ENCODE measurements around the gene SMIM38. TPM values are rescaled to one million over a fixed set of nuclear protein-coding genes. Genes with fewer than 3 reads are reported as not detected.

The SMIM38 gene
- total and polyA plus RNA-seq, 9 of the 15 experiments (the other 6 are each of a cell fraction or from before 2014, with no cell fraction given): 0.07 to 1.2 (median 0.21) TPM; not detected in 2

- TF ChIP-seq TOE1 (IDR thresholded peaks at IDR 0.05; ENCODE audit: borderline replicate concordance): no peak
- TF ChIP-seq TOE1 (CRISPR knock-in tag; IDR thresholded peaks at IDR 0.05; ENCODE audit: borderline replicate concordance, low read depth): no peak
- TF ChIP-seq MCM3 (IDR thresholded peaks at IDR 0.05): no peak
- TF ChIP-seq MAFK (IDR thresholded peaks at IDR 0.05; ENCODE audit: low read length): no peak
- no peak for TF ChIP-seq CREM (IDR thresholded peaks at IDR 0.05; ENCODE audit: low read depth)
These were observed 3.6 kb downstream of the SMIM38 start (continued) for GRCh38 chr11:69159150-69159852.

DNA sequence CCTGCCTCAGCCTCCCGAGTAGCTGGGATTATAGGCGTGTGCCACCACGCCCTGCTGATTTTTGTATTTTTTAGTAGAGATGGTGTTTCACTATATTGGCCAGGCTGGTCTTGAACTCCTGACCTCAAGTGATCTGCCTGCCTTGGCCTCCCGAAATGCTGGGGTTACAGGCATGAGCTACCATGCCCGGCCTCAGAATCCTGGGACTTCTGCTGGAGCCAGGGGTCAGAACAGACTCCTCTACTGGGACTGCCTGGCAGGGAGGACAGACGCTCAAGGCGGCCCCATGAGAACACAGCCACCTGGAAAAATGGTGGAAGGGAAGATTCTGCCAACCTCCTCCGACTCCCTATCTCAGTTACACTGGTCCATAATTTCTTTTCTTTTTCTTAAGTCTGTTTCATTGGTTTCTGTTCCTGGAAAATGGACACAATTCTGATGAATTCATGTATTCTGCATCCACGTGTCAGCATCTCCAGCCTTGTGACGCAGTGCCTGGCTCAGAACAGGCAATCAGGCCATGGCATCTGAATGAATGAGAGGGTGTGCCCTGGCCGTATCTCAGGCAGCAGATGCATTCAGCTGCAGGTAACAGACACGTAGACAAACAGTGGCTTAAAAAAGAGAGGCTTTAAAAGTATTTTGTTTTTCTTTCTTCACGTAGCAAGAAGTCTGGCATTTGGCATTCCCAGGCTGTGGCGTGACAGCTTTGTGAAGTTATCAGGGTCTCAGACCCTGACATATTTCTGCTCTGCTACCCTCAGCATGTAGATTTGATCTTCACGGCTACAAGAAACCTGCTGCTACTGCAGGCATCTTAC lies 4.8 kb downstream of the SMIM38 start:
- POLR2A ChIA-PET: interaction anchor here (0.7 to 0.8 kb wide), 2 partner anchors 13 to 1115 kb away, joined by 3 to 4 read pairs; no protein-coding TSS in a partner anchor
- BruUV-seq (replicated peaks): no TSS peak
- 5% methylated on average over 13 of the region's 15 CpGs for WGBS (ENCODE audit: insufficient coverage, low coverage, missing lambda C conversion rate)
- TF ChIP-seq GATAD2B (IDR thresholded peaks at IDR 0.05; ENCODE audit: borderline replicate concordance): no peak
- TF ChIP-seq ZNF134 (CRISPR knock-in tag; conservative IDR thresholded peaks at IDR 0.05): no peak
- TF ChIP-seq ATF1 (CRISPR knock-in tag; IDR thresholded peaks at IDR 0.05): no peak
- peak; percentile 60 for TF ChIP-seq ATF1 (tag; IDR thresholded peaks at IDR 0.05)
- no peak for TF ChIP-seq RBM39 (optimal IDR thresholded peaks at IDR 0.05; ENCODE audit: low read depth, low read length)
- TF ChIP-seq CBFA2T2 (conservative IDR thresholded peaks at IDR 0.05): peak; percentile 54
- TF ChIP-seq, protein P1, sequence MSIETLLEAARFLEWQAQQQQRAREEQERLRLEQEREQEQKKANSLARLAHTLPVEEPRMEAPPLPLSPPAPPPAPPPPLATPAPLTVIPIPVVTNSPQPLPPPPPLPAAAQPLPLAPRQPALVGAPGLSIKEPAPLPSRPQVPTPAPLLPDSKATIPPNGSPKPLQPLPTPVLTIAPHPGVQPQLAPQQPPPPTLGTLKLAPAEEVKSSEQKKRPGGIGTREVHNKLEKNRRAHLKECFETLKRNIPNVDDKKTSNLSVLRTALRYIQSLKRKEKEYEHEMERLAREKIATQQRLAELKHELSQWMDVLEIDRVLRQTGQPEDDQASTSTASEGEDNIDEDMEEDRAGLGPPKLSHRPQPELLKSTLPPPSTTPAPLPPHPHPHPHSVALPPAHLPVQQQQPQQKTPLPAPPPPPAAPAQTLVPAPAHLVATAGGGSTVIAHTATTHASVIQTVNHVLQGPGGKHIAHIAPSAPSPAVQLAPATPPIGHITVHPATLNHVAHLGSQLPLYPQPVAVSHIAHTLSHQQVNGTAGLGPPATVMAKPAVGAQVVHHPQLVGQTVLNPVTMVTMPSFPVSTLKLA (conservative IDR thresholded peaks at IDR 0.05): peak in 1 of 2 experiments; percentile 70; a peak in 2 of 4 replicates
- TF ChIP-seq ZNF3 (CRISPR knock-in tag; IDR thresholded peaks at IDR 0.05): no peak
- peak; percentile 54; the same call in 1 of the 2 replicates for TF ChIP-seq TEAD4 (IDR thresholded peaks at IDR 0.05; ENCODE audit: low read length)
- TF ChIP-seq TEAD4 (CRISPR knock-in tag; IDR thresholded peaks at IDR 0.05; ENCODE audit: borderline replicate concordance): no peak
- peak; percentile 72 for TF ChIP-seq ARID1B (IDR thresholded peaks at IDR 0.05)

More for the DNA sequence above, 4.8 kb downstream of the SMIM38 start:
- Histone ChIP-seq H3K9me1 (ENCODE audit: control insufficient read depth, insufficient read depth, low read length) (no peaks in the 10 kb centered on the region), H3K4me1 (replicated peaks in 1 of 2; ENCODE audit: control insufficient read depth in 2 of 2, insufficient read depth in 2 of 2, low read length in 2 of 2) (peaks cover 24 to 25% of the 10 kb centered on the region in 2 experiments; a peak in 4 of 5 replicates), H4K20me1 (replicated peaks; ENCODE audit: control insufficient read depth, insufficient read depth, low read length) (no peaks in the 10 kb centered on the region), H3K9ac (ENCODE audit: insufficient read depth in 1 of 2, low read depth in 2 of 2, low read length in 2 of 2) (no peak overlapping the region), H2AFZ (ENCODE audit: low read depth, low read length) (no peak overlapping the region), H3K79me2 (ENCODE audit: control insufficient read depth, insufficient read depth, low read length) (no peaks in the 10 kb centered on the region; the same call in 2 of the 3 replicates), H3K36me3 (ENCODE audit: control insufficient read depth, insufficient read depth, low read length) (no peaks in the 10 kb centered on the region), H3K9me3 (replicated peaks; ENCODE audit: control insufficient read depth, insufficient read depth, low read depth, low read length) (no peaks in the 10 kb centered on the region), H3K27me3 (ENCODE audit: control insufficient read depth in 2 of 2, insufficient read depth in 2 of 2, low read length in 2 of 2) (peaks cover 2 to 43% of the 10 kb centered on the region in 2 experiments; a peak in 3 of 5 replicates), H3K27ac (ENCODE audit: extremely low read depth, low read depth, low read length) (no peak overlapping the region), H3K4me2 (ENCODE audit: insufficient read depth, low read length) (peak overlapping the region; percentile 32), H3K4me3 (no peak overlapping the region)
- ATAC-seq (no peak), FAIRE-seq (peak; percentile 23), DNase-seq (ENCODE audit: extremely low read depth in 1 of 4, low spot score in 3 of 4) (peak; percentile 47 to 65 (median 51))
- CTCF ChIA-PET (ENCODE audit: low intra/inter-chr PET ratio): no interaction called here
- in situ Hi-C loops (cut with MboI) (no loop called here), intact Hi-C loops (cut with micrococcal nuclease) (no loop called here)
